DND-41 (cell line): ENCODE results near the gene CROCC.

Experiments
- ATAC-seq: fragments of 200-7000 bp; cut with Tn5 transposase; 3 replicates; pipeline ENCODE4 v1.9.1; 2021; ENCODE audit warnings: low read depth; ENCODE audit not compliant: insufficient read depth
- DNase-seq: peaks from one replicate; pipeline ENCODE4 v3.0.0-alpha.2; 2020
- H2AFZ ChIP-seq: 2 replicates; pipeline ENCODE4 v1.6.0; 2012; ENCODE audit warnings: low read depth, low read length
- H3K27ac ChIP-seq: 2 replicates; pipeline ENCODE4 v1.5.1; 2012; ENCODE audit warnings: low read length, inconsistent platforms
- H3K27me3 ChIP-seq: fragments of 200-600 bp; sonication (generic); 2 replicates; pipeline ENCODE4 v1.6.0; 2012; ENCODE audit warnings: low read length, mild to moderate bottlenecking, inconsistent platforms; ENCODE audit not compliant: insufficient read depth, poor library complexity
- H3K36me3 ChIP-seq: 2 replicates; pipeline ENCODE4 v1.5.1; 2012; ENCODE audit warnings: low read length, inconsistent platforms; ENCODE audit not compliant: insufficient read depth
- H3K4me1 ChIP-seq: 2 replicates; pipeline ENCODE4 v1.5.1; 2012; ENCODE audit warnings: mild to moderate bottlenecking, low read length; ENCODE audit not compliant: insufficient read depth
- H3K4me2 ChIP-seq: 2 replicates; pipeline ENCODE4 v1.6.0; 2012; ENCODE audit warnings: mild to moderate bottlenecking, moderate library complexity, low read length, inconsistent platforms; ENCODE audit not compliant: insufficient read depth
- H3K4me3 ChIP-seq, 2 experiments: fragments of 200-600 bp in 1 of 2; shearing (Covaris generic) in 1 of 2; 2 replicates each; pipeline ENCODE4 v1.5.1; 2012 to 2016; ENCODE audit warnings: inconsistent platforms in 2 of 2, low read length in 2 of 2, mild to moderate bottlenecking in 2 of 2, low read depth in 1 of 2, moderate library complexity in 1 of 2
- H3K79me2 ChIP-seq: 2 replicates; pipeline ENCODE4 v1.6.0; 2012; ENCODE audit warnings: low read length, inconsistent platforms; ENCODE audit not compliant: insufficient read depth
- H3K9ac ChIP-seq: 2 replicates; pipeline ENCODE4 v1.6.0; 2012; ENCODE audit warnings: low read depth, mild to moderate bottlenecking, inconsistent platforms, low read length, moderate library complexity
- H3K9me3 ChIP-seq: 2 replicates; pipeline ENCODE4 v1.5.1; 2012; ENCODE audit warnings: low read length, moderate library complexity, mild to moderate bottlenecking, inconsistent platforms; ENCODE audit not compliant: insufficient read depth, severe bottlenecking
- H4K20me1 ChIP-seq: 2 replicates; pipeline ENCODE4 v1.6.0; 2012; ENCODE audit warnings: low read length; ENCODE audit not compliant: insufficient read depth
- EZH2 ChIP-seq: IDR thresholded peaks from 3 replicates; pipeline ENCODE4 v1.6.1; 2012; ENCODE audit warnings: borderline replicate concordance, low read depth, mild to moderate bottlenecking, moderate library complexity, low read length, inconsistent platforms; ENCODE audit not compliant: severe bottlenecking
- TF ChIP-seq, protein P1 (sequence below): IDR thresholded peaks from 2 replicates; pipeline ENCODE4 v1.5.1; 2012; ENCODE audit warnings: borderline replicate concordance, low read length, moderate library complexity, mild to moderate bottlenecking; ENCODE audit not compliant: poor library complexity, severe bottlenecking; ENCODE audit errors: extremely low read depth

CROCC gene

DNA sequence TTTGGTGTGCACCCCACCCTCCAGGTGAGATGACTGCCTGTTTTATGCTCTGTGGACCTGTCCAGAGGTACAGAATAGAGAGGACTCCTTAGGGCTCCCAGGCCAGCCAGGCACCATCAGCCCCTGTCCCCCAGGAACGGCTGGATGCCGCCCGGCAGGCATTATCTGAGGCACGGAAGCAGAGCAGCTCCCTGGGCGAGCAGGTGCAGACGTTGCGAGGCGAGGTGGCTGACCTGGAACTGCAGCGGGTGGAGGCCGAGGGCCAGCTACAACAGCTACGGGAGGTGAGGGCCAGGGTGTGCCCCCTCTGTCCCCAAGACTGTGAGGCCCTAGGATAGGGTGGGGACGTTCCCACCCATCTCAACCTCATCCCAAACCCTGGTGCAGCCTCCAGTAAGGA lies 47.9 kb downstream of the CROCC start:
- H3K36me3 ChIP-seq = peaks cover 14% of the 10 kb centered on the region
- no peak for DNase-seq
- H2AFZ ChIP-seq = no peak overlapping the region
- H3K4me1 ChIP-seq = no peaks in the 10 kb centered on the region
- TF ChIP-seq EZH2 = no peak
- TF ChIP-seq, protein P1, sequence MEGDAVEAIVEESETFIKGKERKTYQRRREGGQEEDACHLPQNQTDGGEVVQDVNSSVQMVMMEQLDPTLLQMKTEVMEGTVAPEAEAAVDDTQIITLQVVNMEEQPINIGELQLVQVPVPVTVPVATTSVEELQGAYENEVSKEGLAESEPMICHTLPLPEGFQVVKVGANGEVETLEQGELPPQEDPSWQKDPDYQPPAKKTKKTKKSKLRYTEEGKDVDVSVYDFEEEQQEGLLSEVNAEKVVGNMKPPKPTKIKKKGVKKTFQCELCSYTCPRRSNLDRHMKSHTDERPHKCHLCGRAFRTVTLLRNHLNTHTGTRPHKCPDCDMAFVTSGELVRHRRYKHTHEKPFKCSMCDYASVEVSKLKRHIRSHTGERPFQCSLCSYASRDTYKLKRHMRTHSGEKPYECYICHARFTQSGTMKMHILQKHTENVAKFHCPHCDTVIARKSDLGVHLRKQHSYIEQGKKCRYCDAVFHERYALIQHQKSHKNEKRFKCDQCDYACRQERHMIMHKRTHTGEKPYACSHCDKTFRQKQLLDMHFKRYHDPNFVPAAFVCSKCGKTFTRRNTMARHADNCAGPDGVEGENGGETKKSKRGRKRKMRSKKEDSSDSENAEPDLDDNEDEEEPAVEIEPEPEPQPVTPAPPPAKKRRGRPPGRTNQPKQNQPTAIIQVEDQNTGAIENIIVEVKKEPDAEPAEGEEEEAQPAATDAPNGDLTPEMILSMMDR = no peak
- no peak for ATAC-seq
- H3K9ac ChIP-seq = no peak overlapping the region
- no peak overlapping the region for H3K27ac ChIP-seq
- no peaks in the 10 kb centered on the region for H3K9me3 ChIP-seq
- no peaks in the 10 kb centered on the region for H3K27me3 ChIP-seq
- no peak overlapping the region for H3K4me2 ChIP-seq
- no peaks in the 10 kb centered on the region; the same call in 1 of the 2 replicates for H4K20me1 ChIP-seq
- H3K4me3 ChIP-seq = no peak overlapping the region
- H3K79me2 ChIP-seq = no peaks in the 10 kb centered on the region

DNA sequence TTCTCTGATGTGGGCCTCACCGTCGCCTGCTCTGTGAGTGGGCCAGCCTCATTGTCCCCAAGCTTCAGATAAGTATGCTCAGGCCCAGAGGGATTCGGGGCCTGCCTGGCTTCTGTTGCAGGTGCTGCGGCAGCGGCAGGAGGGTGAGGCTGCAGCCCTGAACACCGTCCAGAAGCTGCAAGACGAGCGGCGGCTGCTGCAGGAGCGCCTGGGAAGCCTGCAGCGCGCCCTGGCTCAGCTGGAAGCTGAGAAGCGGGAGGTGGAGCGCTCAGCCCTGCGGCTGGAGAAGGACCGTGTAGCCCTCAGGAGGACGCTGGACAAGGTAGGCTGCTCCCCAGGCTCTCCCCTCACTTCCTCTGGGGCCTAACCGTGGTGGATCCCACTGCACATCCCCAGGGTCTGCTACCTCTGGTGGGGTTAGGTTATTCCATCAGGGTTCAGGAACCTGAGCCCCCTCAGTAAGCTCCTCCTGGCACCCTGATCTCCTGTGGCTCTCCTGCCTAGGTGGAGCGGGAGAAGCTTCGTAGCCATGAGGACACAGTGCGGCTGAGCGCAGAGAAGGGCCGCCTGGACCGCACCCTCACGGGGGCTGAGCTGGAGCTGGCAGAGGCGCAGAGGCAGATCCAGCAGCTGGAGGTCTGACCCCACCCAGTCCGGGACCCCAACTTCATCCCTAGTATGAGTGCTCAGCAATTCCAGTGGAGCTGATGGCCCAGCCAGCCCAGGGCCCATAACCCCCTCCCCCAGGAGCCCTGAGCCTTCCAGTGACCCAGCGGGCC lies 48.6 kb downstream of the CROCC start:
- Histone ChIP-seq H3K4me3 (no peak overlapping the region), H3K4me1 (no peaks in the 10 kb centered on the region), H3K9ac (no peak overlapping the region), H3K4me2 (no peak overlapping the region), H2AFZ (no peak overlapping the region), H4K20me1 (no peaks in the 10 kb centered on the region; the same call in 1 of the 2 replicates), H3K27ac (no peak overlapping the region), H3K36me3 (peaks cover 10% of the 10 kb centered on the region), H3K9me3 (no peaks in the 10 kb centered on the region), H3K27me3 (no peaks in the 10 kb centered on the region), H3K79me2 (no peaks in the 10 kb centered on the region)
- no peak for DNase-seq
- TF ChIP-seq, protein P1 = no peak
- no peak for TF ChIP-seq EZH2
- ATAC-seq = no peak

DNA sequence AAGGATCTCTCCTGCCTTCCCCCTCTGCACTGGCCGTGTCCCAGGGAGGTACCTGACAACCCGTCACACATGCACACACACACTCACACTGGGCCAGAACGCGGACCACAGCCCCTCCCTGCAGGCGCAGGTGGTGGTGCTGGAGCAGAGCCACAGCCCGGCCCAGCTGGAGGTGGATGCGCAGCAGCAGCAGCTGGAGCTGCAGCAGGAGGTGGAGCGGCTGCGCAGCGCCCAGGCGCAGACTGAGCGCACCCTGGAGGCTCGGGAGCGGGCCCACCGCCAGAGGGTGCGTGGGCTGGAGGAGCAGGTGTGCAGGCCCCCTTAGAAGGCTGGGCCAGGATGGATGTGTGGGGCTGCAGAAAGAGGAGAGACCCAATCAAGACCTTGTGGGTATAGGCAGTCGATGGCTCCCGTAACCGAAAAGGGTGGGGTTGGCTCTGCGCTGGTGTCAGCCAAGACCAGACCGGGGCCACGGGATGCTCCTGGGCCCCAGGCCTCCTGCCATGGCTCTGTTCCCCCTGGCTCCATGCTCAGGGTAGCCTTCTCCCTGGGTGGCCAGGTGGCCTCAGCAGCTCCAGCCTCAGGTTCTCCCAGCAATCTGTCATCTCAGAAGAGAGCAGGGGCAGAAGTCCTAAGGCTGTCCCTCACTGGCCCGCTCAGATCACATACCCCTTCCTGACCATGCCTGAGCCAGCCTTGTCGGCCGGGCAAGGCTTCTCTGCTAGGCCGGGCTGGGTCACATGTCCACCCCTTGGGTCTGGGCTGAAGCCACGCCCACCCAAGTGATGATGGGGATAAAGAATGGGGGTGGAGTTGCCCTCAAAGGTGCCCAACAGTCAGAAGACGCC lies 49.8 kb downstream of the CROCC start:
- ATAC-seq = 0 out of 3 replicates have a peak, but pooled peaks have one; percentile 17
- Histone ChIP-seq H3K27me3 (no peaks in the 10 kb centered on the region), H2AFZ (no peak overlapping the region), H4K20me1 (no peaks in the 10 kb centered on the region; the same call in 1 of the 2 replicates), H3K9me3 (no peaks in the 10 kb centered on the region), H3K9ac (no peak overlapping the region), H3K4me3 (no peak overlapping the region), H3K4me2 (no peak overlapping the region), H3K27ac (no peak overlapping the region), H3K36me3 (peaks cover 4% of the 10 kb centered on the region), H3K4me1 (no peaks in the 10 kb centered on the region), H3K79me2 (no peaks in the 10 kb centered on the region)
- DNase-seq = no peak
- no peak for TF ChIP-seq EZH2
- TF ChIP-seq, protein P1 = no peak
